ENCODE data around the gene ITGB5.

Gene ITGB5

GRCh38 chr3:124867511-124867910, 19.7 kb downstream of the ITGB5 start:
- DNase-seq (ENCODE audit: low read depth): no peak

- DNase-seq (ENCODE audit: low read depth): no peak
These were observed 25.2 kb downstream of the ITGB5 start for GRCh38 chr3:124862006-124862405.

GRCh38 chr3:124861041-124861440, 26.1 kb downstream of the ITGB5 start:
- DNase-seq (ENCODE audit: low read depth): no peak

- DNase-seq (ENCODE audit: low read depth): no peak
These were observed 26.6 kb downstream of the ITGB5 start for GRCh38 chr3:124860599-124860998.

- no peak for DNase-seq (ENCODE audit: low read depth)
These were observed 28.1 kb downstream of the ITGB5 start for GRCh38 chr3:124859025-124859424.

GRCh38 chr3:124858275-124858674, 28.9 kb downstream of the ITGB5 start:
- no peak for DNase-seq (ENCODE audit: low read depth)

GRCh38 chr3:124856677-124857076, 30.5 kb downstream of the ITGB5 start:
- no peak for DNase-seq (ENCODE audit: low read depth)

- DNase-seq (ENCODE audit: low read depth): no peak
These were observed 33.2 kb downstream of the ITGB5 start for GRCh38 chr3:124854009-124854408.

GRCh38 chr3:124853446-124853845, 33.7 kb downstream of the ITGB5 start:
- no peak for DNase-seq (ENCODE audit: low read depth)

- DNase-seq (ENCODE audit: low read depth): no peak
These were observed 35.3 kb downstream of the ITGB5 start for GRCh38 chr3:124851905-124852304.

- DNase-seq (ENCODE audit: low read depth): no peak
These were observed 36.0 kb downstream of the ITGB5 start for GRCh38 chr3:124851136-124851535.

GRCh38 chr3:124850633-124851032, 36.5 kb downstream of the ITGB5 start:
- no peak for DNase-seq (ENCODE audit: low read depth)

GRCh38 chr3:124850212-124850611, 37.0 kb downstream of the ITGB5 start:
- DNase-seq (ENCODE audit: low read depth): no peak

- DNase-seq (ENCODE audit: low read depth): no peak
These were observed 38.9 kb downstream of the ITGB5 start for GRCh38 chr3:124848300-124848699.

GRCh38 chr3:124847863-124848262, 39.3 kb downstream of the ITGB5 start:
- DNase-seq (ENCODE audit: low read depth): no peak

GRCh38 chr3:124847051-124847450, 40.1 kb downstream of the ITGB5 start:
- DNase-seq (ENCODE audit: low read depth): no peak

- no peak for DNase-seq (ENCODE audit: low read depth)
These were observed 41.0 kb downstream of the ITGB5 start for GRCh38 chr3:124846189-124846588.

GRCh38 chr3:124845406-124845805, 41.8 kb downstream of the ITGB5 start:
- DNase-seq (ENCODE audit: low read depth): no peak

GRCh38 chr3:124843506-124844177, 43.5 kb downstream of the ITGB5 start:
- DNase-seq (ENCODE audit: low read depth): no peak

- DNase-seq (ENCODE audit: low read depth): no peak
These were observed 44.1 kb downstream of the ITGB5 start for GRCh38 chr3:124843047-124843446.

- no peak for DNase-seq (ENCODE audit: low read depth)
These were observed 45.6 kb downstream of the ITGB5 start for GRCh38 chr3:124841517-124841916.

GRCh38 chr3:124840331-124840730, 46.8 kb downstream of the ITGB5 start:
- no peak for DNase-seq (ENCODE audit: low read depth)

- no peak for DNase-seq (ENCODE audit: low read depth)
These were observed 47.3 kb downstream of the ITGB5 start for GRCh38 chr3:124839896-124840295.

- DNase-seq (ENCODE audit: low read depth): no peak
These were observed 48.2 kb downstream of the ITGB5 start for GRCh38 chr3:124838963-124839362.

Data from activated T-helper 9 cell treated with anti-CD3 and anti-CD28 coated beads, Interleukin-2, amount 50 U/mL, for 16 hours (primary cell).